HEK293 (cell line): Measurements from ENCODE around the gene CEP112.

Experiments used
- CTCF ChIA-PET: fragments of 350-600 bp; formaldehyde crosslinking; extraction: SDS; loops from one replicate; lab custom pipeline; 2021; ENCODE audit warnings: antibody characterized with exemption; lab: Yijun Ruan, JAX
- POLR2A ChIA-PET: fragments of 300-600 bp; formaldehyde crosslinking; extraction: SDS; loops from one replicate; lab custom pipeline; 2020; ENCODE audit warnings: antibody characterized with exemption, inconsistent platforms; lab: Yijun Ruan, JAX
- H3K27ac ChIP-seq: fragments of 200-500 bp; sonication (Bioruptor generic); 2 replicates; pipeline ENCODE4 v1.5.1; 2014; ENCODE audit warnings: low read depth, low read length, control low read depth, inconsistent platforms; ENCODE audit errors: extremely low read depth
- H3K36me3 ChIP-seq, 2 experiments: fragments of 200-500 bp in 1 of 2; sonication (Bioruptor generic) in 1 of 2; 1 replicate in 1 of 2; 2 replicates in 1 of 2; pipeline ENCODE4 v1.5.1; 2014 to 2017; ENCODE audit warnings: inconsistent platforms in 2 of 2, low read length in 2 of 2; ENCODE audit not compliant: control insufficient read depth in 2 of 2, insufficient read depth in 1 of 2
- H3K4me1 ChIP-seq: fragments of 200-500 bp; sonication (Bioruptor generic); 2 replicates; pipeline ENCODE4 v1.5.1; 2014; ENCODE audit warnings: mild to moderate bottlenecking, low read length, inconsistent platforms; ENCODE audit not compliant: control insufficient read depth, insufficient read depth
- H3K4me3 ChIP-seq: 2 replicates; pipeline ENCODE4 v1.5.1; 2011; ENCODE audit warnings: low read depth, mild to moderate bottlenecking, control low read depth, low read length, moderate library complexity
- H3K9me3 ChIP-seq: fragments of 200-500 bp; sonication (Bioruptor generic); 2 replicates; pipeline ENCODE4 v1.5.1; 2014; ENCODE audit warnings: low read depth, low read length, inconsistent platforms; ENCODE audit not compliant: control insufficient read depth, insufficient read depth
- GLIS2 ChIP-seq: fragments of 450-650 bp; formaldehyde crosslinking; IDR thresholded peaks from 2 replicates; pipeline ENCODE4 v1.5.1; 2016; ENCODE audit warnings: missing biosample characterization, missing genetic modification characterization
- KLF7 ChIP-seq: fragments of 450-650 bp; formaldehyde crosslinking; IDR thresholded peaks from 2 replicates; pipeline ENCODE4 v1.5.1; 2016; ENCODE audit warnings: missing biosample characterization, missing genetic modification characterization, borderline replicate concordance
- MYNN ChIP-seq: fragments of 450-650 bp; formaldehyde crosslinking; IDR thresholded peaks from 2 replicates; pipeline ENCODE4 v1.5.1; 2016; ENCODE audit warnings: missing biosample characterization, missing genetic modification characterization, borderline replicate concordance
- SALL2 ChIP-seq: fragments of 450-650 bp; formaldehyde crosslinking; IDR thresholded peaks from 2 replicates; pipeline ENCODE4 v1.5.0; 2017; ENCODE audit warnings: missing biosample characterization, mild to moderate bottlenecking, missing genetic modification characterization, borderline replicate concordance
- SCRT1 ChIP-seq: fragments of 450-650 bp; formaldehyde crosslinking; IDR thresholded peaks from 2 replicates; pipeline ENCODE4 v1.5.1; 2016; ENCODE audit warnings: missing biosample characterization, missing genetic modification characterization, borderline replicate concordance
- TCF7L2 ChIP-seq: IDR thresholded peaks from 2 replicates; pipeline ENCODE4 v1.6.1; 2011; ENCODE audit warnings: low read depth, mild to moderate bottlenecking, inconsistent platforms, low read length, moderate library complexity, borderline replicate concordance
- ZBTB17 ChIP-seq: fragments of 450-650 bp; formaldehyde crosslinking; IDR thresholded peaks from 2 replicates; pipeline ENCODE4 v1.5.1; 2016; ENCODE audit warnings: missing biosample characterization, missing genetic modification characterization
- ZBTB48 ChIP-seq: fragments of 450-650 bp; formaldehyde crosslinking; IDR thresholded peaks from 2 replicates; pipeline ENCODE4 v1.5.1; 2016; ENCODE audit warnings: missing biosample characterization, missing genetic modification characterization
- ZNF2 ChIP-seq: fragments of 450-650 bp; formaldehyde crosslinking; IDR thresholded peaks from 2 replicates; pipeline ENCODE4 v1.5.1; 2016; ENCODE audit warnings: missing biosample characterization, missing genetic modification characterization
- ZNF335 ChIP-seq: fragments of 450-650 bp; formaldehyde crosslinking; conservative IDR thresholded peaks from 2 replicates; pipeline ENCODE4 v1.5.1; 2016; ENCODE audit warnings: missing biosample characterization, missing genetic modification characterization
- ZNF555 ChIP-seq: fragments of 450-650 bp; formaldehyde crosslinking; conservative IDR thresholded peaks from 2 replicates; pipeline ENCODE4 v1.5.1; 2017; ENCODE audit warnings: missing biosample characterization, mild to moderate bottlenecking, missing genetic modification characterization, inconsistent platforms
- ZNF561 ChIP-seq: fragments of 450-650 bp; IDR thresholded peaks from 2 replicates; pipeline ENCODE4 v1.5.1; 2018; ENCODE audit warnings: missing biosample characterization, missing genetic modification characterization, borderline replicate concordance
- ZNF596 ChIP-seq: fragments of 450-650 bp; IDR thresholded peaks from 2 replicates; pipeline ENCODE4 v1.5.0; 2018; ENCODE audit warnings: missing biosample characterization, mild to moderate bottlenecking, missing genetic modification characterization, moderate library complexity
- ZNF623 ChIP-seq: fragments of 450-650 bp; formaldehyde crosslinking; IDR thresholded peaks from 2 replicates; pipeline ENCODE4 v1.5.1; 2016; ENCODE audit warnings: missing biosample characterization, missing genetic modification characterization
- ZNF626 ChIP-seq: fragments of 450-650 bp; sonication (Bioruptor Pico); formaldehyde crosslinking; IDR thresholded peaks from 2 replicates; pipeline ENCODE4 v1.5.1; 2018; ENCODE audit warnings: missing biosample characterization, missing genetic modification characterization, inconsistent platforms
- ZNF654 ChIP-seq: fragments of 450-650 bp; formaldehyde crosslinking; IDR thresholded peaks from 2 replicates; pipeline ENCODE4 v1.5.1; 2016; ENCODE audit warnings: low read depth, missing biosample characterization, missing genetic modification characterization
- ZNF677 ChIP-seq: fragments of 450-650 bp; IDR thresholded peaks from 2 replicates; pipeline ENCODE4 v1.5.0; 2018; ENCODE audit warnings: missing biosample characterization, mild to moderate bottlenecking, missing genetic modification characterization, moderate library complexity
- ZNF76 ChIP-seq: fragments of 450-650 bp; formaldehyde crosslinking; IDR thresholded peaks from 2 replicates; pipeline ENCODE4; 2016; ENCODE audit warnings: low read depth, missing biosample characterization, missing genetic modification characterization, borderline replicate concordance
- ZNF777 ChIP-seq: fragments of 450-650 bp; formaldehyde crosslinking; IDR thresholded peaks from 2 replicates; pipeline ENCODE4 v1.5.1; 2017; ENCODE audit warnings: missing biosample characterization, missing genetic modification characterization, borderline replicate concordance
- ZSCAN30 ChIP-seq: fragments of 450-650 bp; IDR thresholded peaks from 2 replicates; pipeline ENCODE4 v1.5.1; 2018; ENCODE audit warnings: missing biosample characterization, mild to moderate bottlenecking, missing genetic modification characterization, moderate library complexity
- TF ChIP-seq, protein P1 (sequence below): fragments of 450-650 bp; IDR thresholded peaks from 2 replicates; pipeline ENCODE4 v1.5.1; 2018; ENCODE audit warnings: missing biosample characterization, missing genetic modification characterization
- TF ChIP-seq, protein P2 (sequence below): fragments of 450-650 bp; formaldehyde crosslinking; IDR thresholded peaks from 2 replicates; pipeline ENCODE4 v1.5.1; 2016; ENCODE audit warnings: missing biosample characterization, missing genetic modification characterization, low read depth
- TF ChIP-seq, protein P3 (sequence below): fragments of 450-650 bp; formaldehyde crosslinking; IDR thresholded peaks from 2 replicates; pipeline ENCODE4; 2016; ENCODE audit warnings: missing biosample characterization, missing genetic modification characterization
- TF ChIP-seq, protein P4 (sequence below): fragments of 450-650 bp; formaldehyde crosslinking; IDR thresholded peaks from 2 replicates; pipeline ENCODE4 v1.5.1; 2016; ENCODE audit warnings: missing biosample characterization, missing genetic modification characterization
- TF ChIP-seq, protein P5 (sequence below): fragments of 450-650 bp; IDR thresholded peaks from 2 replicates; pipeline ENCODE4 v1.5.1; 2018; ENCODE audit warnings: missing biosample characterization, mild to moderate bottlenecking, missing genetic modification characterization
- TF ChIP-seq, protein P6 (sequence below): fragments of 450-650 bp; formaldehyde crosslinking; optimal IDR thresholded peaks from 2 replicates; pipeline ENCODE3; 2016; ENCODE audit warnings: missing biosample characterization, mild to moderate bottlenecking, missing genetic modification characterization

CEP112 gene

DNA sequence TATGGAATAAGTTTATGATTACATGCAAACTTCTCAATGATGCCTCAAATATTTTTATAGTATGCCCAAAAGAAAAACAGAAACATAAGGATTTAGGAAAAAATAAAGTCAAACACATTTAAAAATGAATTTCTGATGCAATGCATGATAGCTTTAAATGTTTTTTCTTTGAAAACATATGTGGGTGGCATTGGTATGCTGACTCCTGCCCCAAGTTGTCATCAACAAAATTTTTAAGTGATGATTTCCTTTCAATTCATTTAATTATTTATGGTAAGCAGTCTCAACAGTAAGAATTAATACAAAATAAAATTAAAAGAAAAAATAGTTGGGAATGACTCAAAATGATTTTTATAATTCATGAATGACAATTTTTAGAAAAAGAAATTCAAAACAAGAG, 104.9 kb downstream of the CEP112 start:
- H3K4me1 ChIP-seq = no peaks in the 10 kb centered on the region
- H3K4me3 ChIP-seq = no peak overlapping the region
- ChIA-PET POLR2A (no interaction called here), CTCF (interaction anchor here (0.6 kb wide), 1 partner anchor 818 kb away, joined by 3 read pairs; no protein-coding TSS in a partner anchor)
- H3K36me3 ChIP-seq = peaks cover 4 to 17% of the 10 kb centered on the region in 2 experiments
- no peaks in the 10 kb centered on the region for H3K9me3 ChIP-seq
- TF ChIP-seq ZBTB48 (no peak), TCF7L2 (no peak), ZNF561 (tag by site-specific recombination) (no peak), MYNN (tag by site-specific recombination) (no peak), ZNF596 (tag by site-specific recombination) (no peak), ZNF2 (tag by site-specific recombination) (no peak), GLIS2 (tag by site-specific recombination) (no peak), ZBTB17 (no peak), ZNF76 (tag by site-specific recombination) (no peak), ZNF623 (tag by site-specific recombination) (no peak), ZNF626 (tag by site-specific recombination) (no peak), SCRT1 (tag by site-specific recombination) (no peak), SALL2 (tag by site-specific recombination) (no peak)
- TF ChIP-seq, protein P1, sequence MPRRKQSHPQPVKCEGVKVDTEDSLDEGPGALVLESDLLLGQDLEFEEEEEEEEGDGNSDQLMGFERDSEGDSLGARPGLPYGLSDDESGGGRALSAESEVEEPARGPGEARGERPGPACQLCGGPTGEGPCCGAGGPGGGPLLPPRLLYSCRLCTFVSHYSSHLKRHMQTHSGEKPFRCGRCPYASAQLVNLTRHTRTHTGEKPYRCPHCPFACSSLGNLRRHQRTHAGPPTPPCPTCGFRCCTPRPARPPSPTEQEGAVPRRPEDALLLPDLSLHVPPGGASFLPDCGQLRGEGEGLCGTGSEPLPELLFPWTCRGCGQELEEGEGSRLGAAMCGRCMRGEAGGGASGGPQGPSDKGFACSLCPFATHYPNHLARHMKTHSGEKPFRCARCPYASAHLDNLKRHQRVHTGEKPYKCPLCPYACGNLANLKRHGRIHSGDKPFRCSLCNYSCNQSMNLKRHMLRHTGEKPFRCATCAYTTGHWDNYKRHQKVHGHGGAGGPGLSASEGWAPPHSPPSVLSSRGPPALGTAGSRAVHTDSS (tag by site-specific recombination) = no peak
- TF ChIP-seq, protein P2, sequence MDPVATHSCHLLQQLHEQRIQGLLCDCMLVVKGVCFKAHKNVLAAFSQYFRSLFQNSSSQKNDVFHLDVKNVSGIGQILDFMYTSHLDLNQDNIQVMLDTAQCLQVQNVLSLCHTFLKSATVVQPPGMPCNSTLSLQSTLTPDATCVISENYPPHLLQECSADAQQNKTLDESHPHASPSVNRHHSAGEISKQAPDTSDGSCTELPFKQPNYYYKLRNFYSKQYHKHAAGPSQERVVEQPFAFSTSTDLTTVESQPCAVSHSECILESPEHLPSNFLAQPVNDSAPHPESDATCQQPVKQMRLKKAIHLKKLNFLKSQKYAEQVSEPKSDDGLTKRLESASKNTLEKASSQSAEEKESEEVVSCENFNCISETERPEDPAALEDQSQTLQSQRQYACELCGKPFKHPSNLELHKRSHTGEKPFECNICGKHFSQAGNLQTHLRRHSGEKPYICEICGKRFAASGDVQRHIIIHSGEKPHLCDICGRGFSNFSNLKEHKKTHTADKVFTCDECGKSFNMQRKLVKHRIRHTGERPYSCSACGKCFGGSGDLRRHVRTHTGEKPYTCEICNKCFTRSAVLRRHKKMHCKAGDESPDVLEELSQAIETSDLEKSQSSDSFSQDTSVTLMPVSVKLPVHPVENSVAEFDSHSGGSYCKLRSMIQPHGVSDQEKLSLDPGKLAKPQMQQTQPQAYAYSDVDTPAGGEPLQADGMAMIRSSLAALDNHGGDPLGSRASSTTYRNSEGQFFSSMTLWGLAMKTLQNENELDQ = no peak
- TF ChIP-seq, protein P3, sequence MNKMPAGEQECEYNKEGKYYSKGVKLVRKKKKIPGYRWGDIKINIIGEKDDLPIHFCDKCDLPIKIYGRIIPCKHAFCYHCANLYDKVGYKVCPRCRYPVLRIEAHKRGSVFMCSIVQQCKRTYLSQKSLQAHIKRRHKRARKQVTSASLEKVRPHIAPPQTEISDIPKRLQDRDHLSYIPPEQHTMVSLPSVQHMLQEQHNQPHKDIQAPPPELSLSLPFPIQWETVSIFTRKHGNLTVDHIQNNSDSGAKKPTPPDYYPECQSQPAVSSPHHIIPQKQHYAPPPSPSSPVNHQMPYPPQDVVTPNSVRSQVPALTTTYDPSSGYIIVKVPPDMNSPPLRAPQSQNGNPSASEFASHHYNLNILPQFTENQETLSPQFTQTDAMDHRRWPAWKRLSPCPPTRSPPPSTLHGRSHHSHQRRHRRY (tag by site-specific recombination) = no peak
- TF ChIP-seq, protein P4, sequence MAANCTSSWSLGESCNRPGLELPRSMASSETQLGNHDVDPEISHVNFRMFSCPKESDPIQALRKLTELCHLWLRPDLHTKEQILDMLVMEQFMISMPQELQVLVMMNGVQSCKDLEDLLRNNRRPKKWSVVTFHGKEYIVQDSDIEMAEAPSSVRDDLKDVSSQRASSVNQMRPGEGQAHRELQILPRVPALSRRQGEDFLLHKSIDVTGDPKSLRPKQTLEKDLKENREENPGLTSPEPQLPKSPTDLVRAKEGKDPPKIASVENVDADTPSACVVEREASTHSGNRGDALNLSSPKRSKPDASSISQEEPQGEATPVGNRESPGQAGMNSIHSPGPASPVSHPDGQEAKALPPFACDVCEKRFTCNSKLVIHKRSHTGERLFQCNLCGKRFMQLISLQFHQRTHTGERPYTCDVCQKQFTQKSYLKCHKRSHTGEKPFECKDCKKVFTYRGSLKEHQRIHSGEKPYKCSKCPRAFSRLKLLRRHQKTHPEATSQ (tag by site-specific recombination) = no peak
- TF ChIP-seq, protein P5, sequence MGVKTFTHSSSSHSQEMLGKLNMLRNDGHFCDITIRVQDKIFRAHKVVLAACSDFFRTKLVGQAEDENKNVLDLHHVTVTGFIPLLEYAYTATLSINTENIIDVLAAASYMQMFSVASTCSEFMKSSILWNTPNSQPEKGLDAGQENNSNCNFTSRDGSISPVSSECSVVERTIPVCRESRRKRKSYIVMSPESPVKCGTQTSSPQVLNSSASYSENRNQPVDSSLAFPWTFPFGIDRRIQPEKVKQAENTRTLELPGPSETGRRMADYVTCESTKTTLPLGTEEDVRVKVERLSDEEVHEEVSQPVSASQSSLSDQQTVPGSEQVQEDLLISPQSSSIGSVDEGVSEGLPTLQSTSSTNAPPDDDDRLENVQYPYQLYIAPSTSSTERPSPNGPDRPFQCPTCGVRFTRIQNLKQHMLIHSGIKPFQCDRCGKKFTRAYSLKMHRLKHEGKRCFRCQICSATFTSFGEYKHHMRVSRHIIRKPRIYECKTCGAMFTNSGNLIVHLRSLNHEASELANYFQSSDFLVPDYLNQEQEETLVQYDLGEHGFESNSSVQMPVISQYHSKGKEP (tag by site-specific recombination) = no peak
- no peak overlapping the region for H3K27ac ChIP-seq

DNA sequence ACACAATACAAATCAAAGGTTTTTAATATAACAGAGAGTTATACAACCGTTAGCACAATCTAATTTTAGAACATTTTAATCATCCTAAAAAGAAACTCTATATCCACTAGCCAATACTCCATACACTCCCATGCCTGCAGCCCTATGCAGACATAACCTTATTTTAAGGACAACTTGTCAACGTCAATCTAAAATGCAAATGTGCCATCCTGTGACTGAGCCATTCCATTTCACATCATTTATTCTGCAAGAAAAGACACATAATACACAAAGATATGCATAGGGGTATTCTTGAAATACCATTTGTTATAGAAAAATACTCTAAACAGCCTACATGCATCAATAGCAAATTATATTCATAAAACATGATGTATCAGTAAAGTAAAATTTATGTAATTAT, 106.7 kb downstream of the CEP112 start:
- H3K27ac ChIP-seq = no peak overlapping the region
- H3K9me3 ChIP-seq = no peaks in the 10 kb centered on the region
- ChIA-PET CTCF (no interaction called here), POLR2A (no interaction called here)
- TF ChIP-seq KLF7 = no peak
- no peak for TF ChIP-seq ZNF555 (tag by site-specific recombination)
- TF ChIP-seq, protein P6, sequence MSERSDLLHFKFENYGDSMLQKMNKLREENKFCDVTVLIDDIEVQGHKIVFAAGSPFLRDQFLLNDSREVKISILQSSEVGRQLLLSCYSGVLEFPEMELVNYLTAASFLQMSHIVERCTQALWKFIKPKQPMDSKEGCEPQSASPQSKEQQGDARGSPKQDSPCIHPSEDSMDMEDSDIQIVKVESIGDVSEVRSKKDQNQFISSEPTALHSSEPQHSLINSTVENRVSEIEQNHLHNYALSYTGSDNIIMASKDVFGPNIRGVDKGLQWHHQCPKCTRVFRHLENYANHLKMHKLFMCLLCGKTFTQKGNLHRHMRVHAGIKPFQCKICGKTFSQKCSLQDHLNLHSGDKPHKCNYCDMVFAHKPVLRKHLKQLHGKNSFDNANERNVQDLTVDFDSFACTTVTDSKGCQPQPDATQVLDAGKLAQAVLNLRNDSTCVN = no peak
- TF ChIP-seq SCRT1 (tag by site-specific recombination) = no peak
- no peak for TF ChIP-seq ZSCAN30
- TF ChIP-seq ZNF777 (tag by site-specific recombination) = no peak
- TF ChIP-seq ZNF677 (tag by site-specific recombination) = no peak
- no peak for TF ChIP-seq ZNF335 (tag by site-specific recombination)
- TF ChIP-seq ZNF654 (tag by site-specific recombination) = no peak
- H3K4me1 ChIP-seq = no peaks in the 10 kb centered on the region
- no peak overlapping the region for H3K4me3 ChIP-seq
- H3K36me3 ChIP-seq = peaks cover 7 to 10% of the 10 kb centered on the region in 2 experiments
